Forelimb muscle (tissue), 1 donor: ENCODE data around the gene DGKZ. TPM values are rescaled to one million over a fixed set of nuclear protein-coding genes. Genes with fewer than 3 reads are reported as not detected.
"Not testable (repeated sequence)": the region's sequence is repeated elsewhere in the genome, so short reads cannot be mapped to it uniquely, and the experiment has no call there.

Experiments used
- DNase-seq: peaks from one replicate; pipeline ENCODE4 v3.0.0-alpha.2; 2013; ENCODE audit warnings: low read depth
- polyA plus RNA-seq: library from polyadenylated mRNA; unstranded; fragments of 120-200 nt; gene quantifications from one replicate; pipeline ENCODE4 v1.2.1, GENCODE V29; 2013; ENCODE audit not compliant: insufficient read length

DGKZ gene
- polyA plus RNA-seq: 77.8 TPM

GRCh38 chr11:46346886-46347636, at the start of gene DGKZ:
TSS of gene DGKZ (plus strand) at chr11:46347463. CDS start at chr11:46347660, 197 bp downstream.
- DNase-seq: peak; percentile 34

DNA sequence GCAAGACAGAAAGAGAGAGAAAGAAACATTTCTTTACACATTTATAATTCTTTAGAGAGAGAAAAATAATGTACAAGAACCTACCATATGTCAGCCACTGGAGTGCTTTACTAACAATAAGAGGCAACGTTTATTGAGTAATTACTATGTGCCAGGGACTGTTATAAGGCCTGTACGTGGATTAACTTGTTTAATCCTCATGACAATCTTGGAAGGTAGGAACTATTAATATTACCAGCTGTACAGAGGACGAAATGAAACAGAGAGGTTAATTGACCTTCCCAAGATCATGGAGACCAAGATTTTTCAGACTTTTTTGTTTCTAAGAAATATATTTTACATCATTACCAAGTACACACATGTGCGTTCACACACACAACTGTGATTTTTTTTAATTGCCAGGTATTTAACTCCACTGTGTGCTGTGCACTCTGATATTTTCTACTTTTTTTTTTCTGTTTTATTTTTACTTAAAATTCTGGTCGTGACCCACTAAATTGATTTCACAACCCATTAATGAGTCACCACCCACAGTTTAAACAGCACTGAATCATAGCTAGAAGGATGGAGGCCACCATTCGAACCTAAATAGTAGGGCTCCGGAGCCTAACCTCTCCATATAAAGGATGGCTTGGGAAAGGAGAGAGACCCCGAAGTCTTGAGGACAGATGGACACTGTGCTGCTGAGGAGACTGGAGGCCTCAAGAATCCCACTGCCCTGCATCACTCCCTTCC, 48.4 kb upstream of the DGKZ start:
- DNase-seq: no peak

- DNase-seq: no peak
Measured at GRCh38 chr11:46299451-46299961, 47.8 kb upstream of the DGKZ start.

DNA sequence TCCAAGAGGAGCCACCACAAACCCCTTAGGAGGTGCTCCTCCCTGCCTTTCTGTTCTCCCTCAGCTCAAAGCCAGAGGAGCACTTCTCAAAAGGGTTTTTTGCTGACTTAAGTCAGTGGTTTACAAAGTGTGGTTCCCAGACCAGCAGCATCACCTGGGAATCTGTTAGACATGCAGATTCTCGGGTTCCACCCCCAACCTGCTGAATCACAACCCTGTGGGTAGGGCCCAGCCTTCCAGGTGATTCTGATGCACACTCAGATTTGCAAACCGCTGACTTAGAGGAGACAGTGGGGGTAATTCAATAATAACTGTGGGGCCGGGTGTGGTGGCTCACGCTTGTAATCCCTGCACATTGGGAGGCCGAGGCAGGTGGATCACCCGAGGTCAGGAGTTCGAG, 47.0 kb upstream of the DGKZ start:
- no peak for DNase-seq

DNA sequence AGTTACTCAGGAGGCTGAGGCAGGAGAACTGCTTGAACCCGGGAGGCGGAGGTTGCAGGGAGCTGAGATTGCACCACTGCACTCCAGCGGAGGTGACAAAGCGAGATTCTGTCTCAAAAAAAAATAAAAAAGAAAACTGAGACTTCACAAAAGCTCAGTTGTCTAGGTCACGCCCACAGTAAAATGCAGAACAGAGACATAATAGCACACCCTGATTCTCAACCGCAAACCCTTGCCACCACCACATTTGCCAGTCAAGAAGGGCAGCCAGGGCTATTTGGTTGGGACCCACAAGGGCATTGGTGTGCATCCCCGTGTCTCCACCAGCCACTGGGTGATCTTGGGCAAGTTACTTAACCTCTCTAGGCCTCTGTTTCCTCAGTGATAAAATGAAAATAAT, 44.4 kb upstream of the DGKZ start:
- no peak for DNase-seq

- DNase-seq: not testable (repeated sequence)
Measured at GRCh38 chr11:46304036-46304435, 43.2 kb upstream of the DGKZ start.

- DNase-seq: no peak
Measured at GRCh38 chr11:46304605-46305179, 42.6 kb upstream of the DGKZ start.

GRCh38 chr11:46305295-46305694, 42.0 kb upstream of the DGKZ start:
- no peak for DNase-seq

- no peak for DNase-seq
Measured at GRCh38 chr11:46306296-46306853, 40.9 kb upstream of the DGKZ start.

DNA sequence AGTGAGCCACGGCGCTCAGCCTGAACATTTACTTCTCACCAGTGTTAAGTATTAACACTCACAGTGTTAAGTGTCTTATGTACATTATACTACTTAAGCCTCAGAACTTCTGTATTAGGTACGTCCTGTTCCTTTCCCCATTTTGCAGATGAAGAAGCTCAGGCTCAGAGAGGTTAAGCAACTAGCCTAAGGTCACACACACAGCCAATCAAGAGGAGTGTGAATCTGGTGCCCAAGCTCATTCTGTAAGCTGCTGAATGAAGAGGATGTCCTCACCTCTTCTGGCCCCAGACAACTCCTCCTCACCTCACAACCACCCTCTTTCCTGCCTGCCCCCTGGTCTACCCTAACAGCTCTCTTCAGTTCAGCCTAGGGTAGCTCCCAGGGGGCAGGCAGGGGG, 39.9 kb upstream of the DGKZ start:
- no peak for DNase-seq

DNA sequence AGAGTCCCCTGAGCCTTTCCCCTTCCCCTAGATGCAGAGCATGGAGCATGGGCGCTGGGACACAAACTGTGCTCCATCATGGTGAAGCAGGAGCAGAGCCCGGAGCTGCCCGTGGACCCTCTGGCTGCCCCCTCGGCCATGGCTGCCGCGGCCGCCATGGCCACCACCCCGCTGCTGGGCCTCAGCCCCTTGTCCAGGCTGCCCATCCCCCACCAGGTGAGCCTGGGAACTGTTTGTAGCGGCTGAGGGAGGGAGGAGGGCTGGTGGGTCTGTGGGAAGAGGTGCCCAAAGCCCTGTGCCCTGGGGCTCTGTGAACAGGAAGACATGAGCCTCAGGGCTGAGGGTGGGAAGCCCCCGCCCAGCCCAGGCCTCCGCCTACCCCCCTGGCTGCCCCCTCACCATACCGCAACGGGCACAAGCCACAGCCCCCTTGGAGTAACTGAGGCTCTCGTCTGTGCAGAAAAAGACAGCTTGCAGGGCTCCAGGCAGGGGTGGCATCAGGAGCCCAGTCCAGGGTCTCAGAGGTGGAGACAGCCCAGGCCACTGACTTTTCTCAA, 39.4 kb upstream of the DGKZ start:
- DNase-seq: no peak

GRCh38 chr11:46308631-46309419, 38.4 kb upstream of the DGKZ start:
- no peak for DNase-seq

DNA sequence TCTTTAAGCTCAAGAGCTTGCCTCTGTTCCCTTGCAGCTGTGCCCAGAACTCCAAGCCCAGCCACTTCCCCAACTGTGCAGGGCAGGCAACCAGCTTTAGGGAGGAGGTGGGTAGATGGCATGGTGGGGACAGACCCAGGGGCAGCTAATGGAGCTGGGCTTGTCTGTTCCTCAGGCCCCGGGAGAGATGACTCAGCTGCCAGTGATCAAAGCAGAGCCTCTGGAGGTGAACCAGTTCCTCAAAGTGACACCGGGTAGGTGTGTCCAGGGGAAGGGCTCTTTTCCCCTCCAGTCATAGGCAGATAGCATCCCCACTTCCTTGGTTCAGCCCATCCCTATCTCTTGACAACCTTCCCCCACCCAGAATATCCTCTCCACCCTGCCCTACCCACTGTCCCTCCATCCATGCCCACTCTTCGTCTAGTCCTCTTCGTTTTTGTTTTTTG, 37.4 kb upstream of the DGKZ start:
- DNase-seq: no peak

DNA sequence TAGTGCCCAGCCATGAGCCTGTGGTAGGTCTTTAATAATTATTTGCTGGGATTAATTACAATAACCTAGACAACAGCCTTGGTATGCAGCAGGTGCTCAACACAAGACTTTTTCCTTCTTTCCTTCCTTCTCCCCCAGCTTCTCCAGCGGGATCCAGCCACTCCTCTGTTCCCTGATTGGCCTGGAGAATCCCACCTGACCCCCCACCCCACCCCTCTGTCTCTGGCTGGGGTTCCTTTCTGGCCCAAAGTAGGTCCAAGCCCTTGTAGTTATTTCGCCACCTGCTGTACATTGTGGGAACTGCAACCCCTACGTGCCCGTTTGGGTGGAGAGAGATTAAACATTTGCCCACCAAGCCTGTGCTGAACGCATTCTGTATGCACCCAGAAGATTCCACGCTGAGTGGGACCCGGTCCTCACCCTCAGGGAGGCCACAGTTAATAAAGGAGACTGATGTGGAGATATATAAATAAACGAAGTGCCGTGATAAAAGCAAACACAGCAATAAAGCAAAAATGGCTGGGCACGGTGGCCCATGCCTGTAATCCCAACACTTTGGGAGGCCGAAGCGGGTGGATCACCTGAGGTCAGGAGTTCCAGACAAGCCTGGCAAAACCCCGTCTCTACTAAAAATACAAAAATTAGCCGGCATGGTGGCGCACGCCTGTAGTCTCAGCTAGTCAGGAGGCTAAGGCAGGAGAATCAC, 32.1 kb upstream of the DGKZ start:
- no peak for DNase-seq

- DNase-seq: no peak
Measured at GRCh38 chr11:46315783-46316563, 31.3 kb upstream of the DGKZ start.

- DNase-seq: no peak
Measured at GRCh38 chr11:46319074-46319453, 28.2 kb upstream of the DGKZ start.

- DNase-seq: no peak
Measured at GRCh38 chr11:46321757-46322156, 25.5 kb upstream of the DGKZ start.

GRCh38 chr11:46322759-46323158, 24.5 kb upstream of the DGKZ start:
- no peak for DNase-seq

DNA sequence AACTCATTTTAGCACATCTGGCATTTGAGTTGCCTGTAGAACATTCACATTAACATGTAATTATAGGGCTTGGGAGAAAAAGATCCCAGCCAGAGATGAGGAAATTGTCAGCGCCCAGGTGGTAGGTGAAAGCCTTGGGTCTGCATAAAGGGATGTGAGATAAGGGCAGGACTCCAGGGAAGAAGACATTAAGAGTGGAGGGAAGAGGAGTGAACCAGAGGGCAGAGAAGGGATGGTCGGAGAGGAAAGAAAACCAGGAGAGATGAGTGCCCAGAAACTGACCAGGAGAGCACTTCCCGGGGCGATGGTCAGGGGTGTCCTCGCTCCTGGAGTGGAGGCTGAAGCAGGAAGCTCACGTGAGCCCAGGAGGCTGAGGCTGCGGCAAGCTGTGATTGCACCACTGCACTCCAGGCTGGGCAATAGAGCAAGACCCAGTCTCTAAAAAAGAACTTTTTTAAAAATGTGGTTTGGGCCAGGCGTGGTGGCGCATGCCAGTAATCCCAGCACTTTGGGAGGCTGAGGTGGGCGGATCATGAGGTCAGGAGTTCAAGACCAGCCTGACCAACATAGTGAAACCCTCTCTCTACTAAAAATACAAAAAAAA, 20.3 kb upstream of the DGKZ start:
- DNase-seq: no peak
